HCT116 (cell line): ENCODE results near the gene ERN1.

ENCODE experiments used
- ATF3 ChIP-seq: IDR thresholded peaks from 2 replicates; pipeline ENCODE4 v1.6.1; 2012
- CEBPB ChIP-seq: IDR thresholded peaks from 2 replicates; pipeline ENCODE4 v1.6.1; 2012; ENCODE audit warnings: low read depth
- CTCF ChIP-seq, 3 experiments: fragments of 200-600 bp in 1 of 3; sonication (generic) in 1 of 3; IDR thresholded peaks in 2 of 3; conservative IDR thresholded peaks in 1 of 3; 2 replicates each; pipeline ENCODE4 v1.5.1; 2012 to 2017; ENCODE audit warnings: low read depth in 2 of 3, low read length in 2 of 3, antibody characterized with exemption in 1 of 3, borderline replicate concordance in 1 of 3, control low read depth in 1 of 3, mild to moderate bottlenecking in 1 of 3, mixed read lengths in 1 of 3, mixed run types in 1 of 3, moderate library complexity in 1 of 3; ENCODE audit not compliant: insufficient read depth in 1 of 3
- EZH2 ChIP-seq: fragments of 200-600 bp; sonication (generic); IDR thresholded peaks from 2 replicates; pipeline ENCODE4 v1.6.1; 2017; ENCODE audit warnings: antibody characterized with exemption, mixed run types
- EZH2phosphoT487 ChIP-seq: fragments of 200-600 bp; IDR thresholded peaks from 2 replicates; pipeline ENCODE4 v1.6.1; 2018; ENCODE audit warnings: antibody characterized with exemption, borderline replicate concordance
- FOSL1 ChIP-seq: IDR thresholded peaks from 2 replicates; pipeline ENCODE4 v1.6.1; 2012; ENCODE audit warnings: low read depth
- JUND ChIP-seq: IDR thresholded peaks from 2 replicates; pipeline ENCODE4 v1.6.1; 2012
- MAX ChIP-seq: IDR thresholded peaks from 2 replicates; pipeline ENCODE4 v1.6.1; 2012
- POLR2A ChIP-seq: IDR thresholded peaks from 2 replicates; pipeline ENCODE4 v1.7.0; 2011; ENCODE audit warnings: borderline replicate concordance; ENCODE audit not compliant: insufficient read depth, insufficient read length; ENCODE audit errors: extremely low read depth
- POLR2AphosphoS5 ChIP-seq: IDR thresholded peaks from 2 replicates; pipeline ENCODE4 v1.6.1; 2011; ENCODE audit warnings: mild to moderate bottlenecking, low read depth, low read length, moderate library complexity
- TCF7L2 ChIP-seq: IDR thresholded peaks from 2 replicates; pipeline ENCODE4 v1.7.0; 2011; ENCODE audit warnings: borderline replicate concordance, inconsistent platforms; ENCODE audit not compliant: insufficient read depth, insufficient read length; ENCODE audit errors: extremely low read depth
- ZNF274 ChIP-seq: fragments of 200-500 bp; sonication (Bioruptor generic); IDR thresholded peaks from 2 replicates; pipeline ENCODE4 v1.6.1; 2014; ENCODE audit warnings: mild to moderate bottlenecking, low read depth, low read length, inconsistent platforms

GRCh38 chr17:64152428-64153125 is 22.6 kb upstream of the ERN1 start:
- TF ChIP-seq CTCF (IDR thresholded peaks at IDR 0.05 in 2 of 3, conservative IDR thresholded peaks at IDR 0.05 in 1 of 3; ENCODE audit: borderline replicate concordance in 1 of 3, insufficient read depth in 1 of 3, low read depth in 2 of 3, low read length in 2 of 3) (no peak), POLR2A (no peak), TCF7L2 (no peak), ZNF274 (no peak), ATF3 (no peak), JUND (no peak), POLR2AphosphoS5 (no peak), MAX (no peak), FOSL1 (no peak), EZH2phosphoT487 (no peak), CEBPB (no peak), EZH2 (no peak)
